ENCODE results near the gene APC2. TPM values are rescaled to one million over a fixed set of nuclear protein-coding genes. Genes with fewer than 3 reads are reported as not detected.

APC2 gene
- total RNA-seq, 1 experiment from 2014 or later = 11.9 TPM

DNA sequence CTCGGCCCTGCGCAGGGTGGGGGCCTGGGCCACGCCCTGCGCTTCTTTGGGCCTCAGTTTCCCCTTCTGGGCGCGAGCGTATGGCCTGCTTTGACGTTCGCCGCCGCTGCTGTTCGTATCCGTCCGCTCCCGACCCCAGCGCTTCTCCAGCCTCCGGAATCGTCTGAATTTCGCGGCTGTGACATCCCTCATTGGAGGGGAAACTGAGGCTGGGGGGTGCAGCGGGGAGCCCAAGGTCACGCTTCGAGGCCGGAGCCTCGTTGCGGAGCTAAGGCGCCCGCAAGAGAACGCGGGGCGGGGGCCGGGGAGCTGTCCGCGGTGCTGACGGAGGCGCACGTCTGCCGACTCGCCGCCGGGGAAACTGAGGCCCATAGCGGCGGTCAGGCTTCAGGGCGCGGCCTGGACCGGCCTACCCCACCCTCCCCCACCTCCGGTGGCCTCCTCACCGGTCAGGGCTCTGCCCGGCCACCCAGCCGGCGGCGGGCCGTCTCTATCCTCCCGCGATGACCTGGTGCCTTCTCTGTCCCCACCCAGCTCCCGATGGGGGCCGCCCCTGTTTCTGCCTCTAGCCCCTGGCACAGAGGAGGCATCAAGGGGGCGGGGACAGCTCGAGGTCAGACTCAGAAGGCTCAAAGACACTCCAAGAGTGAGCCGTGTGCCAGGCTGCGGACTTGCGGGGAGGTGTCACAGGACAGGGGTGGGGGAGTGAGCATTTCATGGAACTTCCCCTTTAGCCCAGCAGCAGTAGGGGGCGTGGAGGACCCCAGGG lies 3.0 kb upstream of the APC2 start:
- CTCF ChIA-PET = no interaction called here
- intact Hi-C loops (cut with micrococcal nuclease; ENCODE audit: unreplicated experiment) (no loop called here), in situ Hi-C loops (cut with HindIII; ENCODE audit: low pct_unique_long_range_greater_than_20kb, low sequenced_read_pairs) (no loop called here)
- H3K9me3 ChIP-seq (ENCODE audit: control insufficient read depth, insufficient read depth, low read depth, low read length) = no peaks in the 10 kb centered on the region
- peaks cover 26% of the 10 kb centered on the region for H3K4me1 ChIP-seq (ENCODE audit: control insufficient read depth, insufficient read depth, low read length)
- POLR2A ChIA-PET = no interaction called here
- TF ChIP-seq, protein P1, sequence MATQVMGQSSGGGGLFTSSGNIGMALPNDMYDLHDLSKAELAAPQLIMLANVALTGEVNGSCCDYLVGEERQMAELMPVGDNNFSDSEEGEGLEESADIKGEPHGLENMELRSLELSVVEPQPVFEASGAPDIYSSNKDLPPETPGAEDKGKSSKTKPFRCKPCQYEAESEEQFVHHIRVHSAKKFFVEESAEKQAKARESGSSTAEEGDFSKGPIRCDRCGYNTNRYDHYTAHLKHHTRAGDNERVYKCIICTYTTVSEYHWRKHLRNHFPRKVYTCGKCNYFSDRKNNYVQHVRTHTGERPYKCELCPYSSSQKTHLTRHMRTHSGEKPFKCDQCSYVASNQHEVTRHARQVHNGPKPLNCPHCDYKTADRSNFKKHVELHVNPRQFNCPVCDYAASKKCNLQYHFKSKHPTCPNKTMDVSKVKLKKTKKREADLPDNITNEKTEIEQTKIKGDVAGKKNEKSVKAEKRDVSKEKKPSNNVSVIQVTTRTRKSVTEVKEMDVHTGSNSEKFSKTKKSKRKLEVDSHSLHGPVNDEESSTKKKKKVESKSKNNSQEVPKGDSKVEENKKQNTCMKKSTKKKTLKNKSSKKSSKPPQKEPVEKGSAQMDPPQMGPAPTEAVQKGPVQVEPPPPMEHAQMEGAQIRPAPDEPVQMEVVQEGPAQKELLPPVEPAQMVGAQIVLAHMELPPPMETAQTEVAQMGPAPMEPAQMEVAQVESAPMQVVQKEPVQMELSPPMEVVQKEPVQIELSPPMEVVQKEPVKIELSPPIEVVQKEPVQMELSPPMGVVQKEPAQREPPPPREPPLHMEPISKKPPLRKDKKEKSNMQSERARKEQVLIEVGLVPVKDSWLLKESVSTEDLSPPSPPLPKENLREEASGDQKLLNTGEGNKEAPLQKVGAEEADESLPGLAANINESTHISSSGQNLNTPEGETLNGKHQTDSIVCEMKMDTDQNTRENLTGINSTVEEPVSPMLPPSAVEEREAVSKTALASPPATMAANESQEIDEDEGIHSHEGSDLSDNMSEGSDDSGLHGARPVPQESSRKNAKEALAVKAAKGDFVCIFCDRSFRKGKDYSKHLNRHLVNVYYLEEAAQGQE (IDR thresholded peaks at IDR 0.05; ENCODE audit: insufficient read depth in 1 of 2, low read depth in 2 of 2, low read length in 1 of 2) = peak; percentile 96 to 97
- TF ChIP-seq TCF7L2 (IDR thresholded peaks at IDR 0.05; ENCODE audit: low read depth, low read length) = no peak
- TF ChIP-seq SIN3A (IDR thresholded peaks at IDR 0.05; ENCODE audit: borderline replicate concordance, insufficient read depth, low read depth, low read length) = 0 out of 2 replicates have a peak, but pooled peaks have one; percentile 38
- TF ChIP-seq, protein P2, sequence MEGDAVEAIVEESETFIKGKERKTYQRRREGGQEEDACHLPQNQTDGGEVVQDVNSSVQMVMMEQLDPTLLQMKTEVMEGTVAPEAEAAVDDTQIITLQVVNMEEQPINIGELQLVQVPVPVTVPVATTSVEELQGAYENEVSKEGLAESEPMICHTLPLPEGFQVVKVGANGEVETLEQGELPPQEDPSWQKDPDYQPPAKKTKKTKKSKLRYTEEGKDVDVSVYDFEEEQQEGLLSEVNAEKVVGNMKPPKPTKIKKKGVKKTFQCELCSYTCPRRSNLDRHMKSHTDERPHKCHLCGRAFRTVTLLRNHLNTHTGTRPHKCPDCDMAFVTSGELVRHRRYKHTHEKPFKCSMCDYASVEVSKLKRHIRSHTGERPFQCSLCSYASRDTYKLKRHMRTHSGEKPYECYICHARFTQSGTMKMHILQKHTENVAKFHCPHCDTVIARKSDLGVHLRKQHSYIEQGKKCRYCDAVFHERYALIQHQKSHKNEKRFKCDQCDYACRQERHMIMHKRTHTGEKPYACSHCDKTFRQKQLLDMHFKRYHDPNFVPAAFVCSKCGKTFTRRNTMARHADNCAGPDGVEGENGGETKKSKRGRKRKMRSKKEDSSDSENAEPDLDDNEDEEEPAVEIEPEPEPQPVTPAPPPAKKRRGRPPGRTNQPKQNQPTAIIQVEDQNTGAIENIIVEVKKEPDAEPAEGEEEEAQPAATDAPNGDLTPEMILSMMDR (IDR thresholded peaks at IDR 0.05) = no peak
- H3K27me3 ChIP-seq (ENCODE audit: control insufficient read depth, insufficient read depth, low read length) = no peaks in the 10 kb centered on the region
- H3K27ac ChIP-seq (ENCODE audit: low read length) = no peak overlapping the region; the same call in 1 of the 2 replicates
- ATAC-seq = no peak
- H3K36me3 ChIP-seq (ENCODE audit: control insufficient read depth, insufficient read depth, low read length) = no peaks in the 10 kb centered on the region; the same call in 1 of the 2 replicates
- H3K4me3 ChIP-seq (ENCODE audit: low read depth in 2 of 2, low read length in 2 of 2) = peak overlapping the region; percentile 50 to 52
- no TSS peak for BruUV-seq (replicated peaks)
- no peak for DNase-seq (ENCODE audit: low read depth, low spot score)

DNA sequence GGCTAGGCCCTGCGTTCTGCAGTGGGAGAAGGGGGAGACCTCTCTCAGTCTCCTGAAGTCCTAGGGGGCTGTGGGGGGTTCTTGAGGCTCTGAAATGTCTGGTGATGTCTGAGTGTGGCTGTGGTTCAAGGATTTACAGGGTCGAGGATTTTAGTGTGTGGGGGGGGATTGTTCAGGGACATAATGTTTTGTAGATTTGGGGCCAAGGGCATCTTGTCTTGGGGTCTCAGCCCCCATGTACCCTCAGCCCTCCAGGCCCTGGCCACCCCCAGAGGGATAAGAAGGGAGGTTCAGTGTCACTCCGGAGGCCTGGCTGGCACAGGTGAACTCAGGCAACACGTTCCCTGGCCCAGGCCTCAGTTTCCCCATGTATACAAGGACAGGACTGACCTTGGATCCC lies 2.4 kb upstream of the APC2 start:
- Histone ChIP-seq H3K27me3 (ENCODE audit: control insufficient read depth, insufficient read depth, low read length) (no peaks in the 10 kb centered on the region), H3K4me3 (ENCODE audit: low read depth in 2 of 2, low read length in 2 of 2) (peak overlapping the region; percentile 50 to 52; a peak in 3 of 4 replicates), H3K4me1 (ENCODE audit: control insufficient read depth, insufficient read depth, low read length) (peaks cover 19% of the 10 kb centered on the region), H3K36me3 (ENCODE audit: control insufficient read depth, insufficient read depth, low read length) (no peaks in the 10 kb centered on the region), H3K27ac (ENCODE audit: low read length) (no peak overlapping the region), H3K9me3 (ENCODE audit: control insufficient read depth, insufficient read depth, low read depth, low read length) (no peaks in the 10 kb centered on the region)
- CTCF ChIA-PET = interaction anchor here (0.6 kb wide), 1 partner anchor 345 kb away, joined by 10 read pairs; no protein-coding TSS in a partner anchor
- DNase-seq (ENCODE audit: low read depth, low spot score) (no peak), ATAC-seq (no peak)
- BruUV-seq (replicated peaks) = no TSS peak
- TF ChIP-seq TCF7L2 (IDR thresholded peaks at IDR 0.05; ENCODE audit: low read depth, low read length) (no peak), POLR2AphosphoS5 (IDR thresholded peaks at IDR 0.05; ENCODE audit: low read depth, low read length) (no peak), SIN3A (IDR thresholded peaks at IDR 0.05; ENCODE audit: borderline replicate concordance, insufficient read depth, low read depth, low read length) (no peak)
- TF ChIP-seq, protein P2 (IDR thresholded peaks at IDR 0.05) = no peak
- TF ChIP-seq, protein P1 (IDR thresholded peaks at IDR 0.05; ENCODE audit: insufficient read depth in 1 of 2, low read depth in 2 of 2, low read length in 1 of 2) = no peak
- POLR2A ChIA-PET = no interaction called here
- intact Hi-C loops (cut with micrococcal nuclease; ENCODE audit: unreplicated experiment) (no loop called here), in situ Hi-C loops (cut with HindIII; ENCODE audit: low pct_unique_long_range_greater_than_20kb, low sequenced_read_pairs) (no loop called here)

All from Panc1 (cell line).